Stimulated activated CD8-positive, alpha-beta memory T cell treated with anti-CD3 and anti-CD28 coated beads, Interleukin-7, amount 100 ng/mL, for 4 hours (primary cell): ENCODE measurements around the gene ACTN1.

Experiments used
- DNase-seq, 2 donors: peaks; one replicate each; pipeline ENCODE4 v3.0.0-alpha.2; 2020; ENCODE audit warnings: low read depth in 2 of 2

ACTN1 gene

DNA sequence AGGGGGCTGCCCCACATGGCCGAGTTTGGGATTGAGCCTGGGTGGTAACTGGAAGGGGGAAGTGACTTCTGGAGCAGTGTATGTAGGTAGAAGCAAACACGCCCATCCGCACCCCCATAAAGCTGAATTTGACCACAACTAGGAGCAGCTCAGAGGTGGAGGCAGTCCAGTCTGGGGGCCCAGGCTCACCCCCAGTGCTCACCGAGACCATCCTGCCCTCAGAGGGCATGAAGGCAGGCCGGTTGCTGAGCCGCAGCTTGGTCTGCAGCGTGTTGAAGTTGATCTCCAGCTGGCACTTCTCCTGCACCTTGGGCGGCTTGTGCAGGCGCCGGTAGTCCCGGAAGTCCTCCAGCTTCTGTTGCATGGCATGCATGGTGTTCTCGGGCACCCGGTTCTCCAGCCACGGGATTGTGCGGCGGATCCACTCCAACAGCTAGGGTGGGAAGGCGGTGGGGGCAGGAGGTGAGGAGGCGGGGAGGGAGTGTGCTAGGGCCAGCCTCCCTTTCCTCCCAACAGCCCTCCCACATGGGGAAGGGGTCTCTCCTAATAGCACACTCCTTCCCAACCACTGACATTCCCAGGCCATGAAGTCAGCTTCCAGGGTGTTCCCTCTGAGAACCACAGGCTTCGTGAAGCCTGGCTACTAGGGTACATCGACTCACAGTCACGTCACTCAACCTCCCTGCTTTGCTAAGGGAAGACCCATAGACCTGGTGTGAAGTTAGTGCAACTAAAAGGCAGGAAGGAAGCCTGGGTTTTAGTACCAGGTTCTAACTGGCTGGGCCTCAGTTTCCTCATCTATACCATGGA, 87.0 kb downstream of the ACTN1 start:
- no peak for DNase-seq

DNA sequence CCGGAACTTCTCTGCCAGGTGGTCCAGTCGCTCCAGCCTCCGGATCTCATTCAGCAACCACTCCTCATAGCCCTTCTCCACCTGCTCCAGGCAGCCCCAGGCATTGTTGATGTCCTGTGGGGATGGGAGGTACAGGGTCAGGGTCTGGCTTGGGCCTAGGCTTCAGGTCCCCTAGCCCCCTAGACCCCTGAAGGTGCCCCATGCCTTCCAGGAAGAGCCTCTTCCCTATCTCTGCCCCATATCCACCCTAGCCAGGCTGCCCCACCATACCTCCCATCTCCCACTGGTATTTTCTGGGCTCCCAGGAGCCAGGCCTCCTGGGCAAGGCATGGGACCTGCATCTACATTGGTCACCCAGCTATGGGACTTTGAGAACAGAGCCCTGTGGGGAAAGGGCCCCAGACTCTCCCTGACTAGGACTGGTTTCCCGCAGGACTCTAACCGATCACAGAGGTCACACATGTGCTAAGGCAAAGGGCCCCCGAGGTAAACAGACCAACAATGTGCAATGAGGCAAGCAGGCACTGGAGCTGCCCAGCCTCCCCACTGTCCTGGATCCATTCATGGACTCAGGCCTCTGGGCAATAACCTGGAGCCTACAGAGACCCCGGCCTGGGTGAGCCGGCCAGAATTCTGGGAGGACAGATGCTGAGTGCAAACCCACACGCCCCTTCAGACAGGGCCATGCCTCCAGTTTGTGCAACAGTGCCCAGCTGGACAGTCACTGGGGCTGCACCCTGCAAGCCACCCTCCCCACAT, 88.8 kb downstream of the ACTN1 start:
- no peak for DNase-seq

- DNase-seq = no peak
Observed at GRCh38 chr14:68888883-68889282, 90.2 kb downstream of the ACTN1 start.

DNA sequence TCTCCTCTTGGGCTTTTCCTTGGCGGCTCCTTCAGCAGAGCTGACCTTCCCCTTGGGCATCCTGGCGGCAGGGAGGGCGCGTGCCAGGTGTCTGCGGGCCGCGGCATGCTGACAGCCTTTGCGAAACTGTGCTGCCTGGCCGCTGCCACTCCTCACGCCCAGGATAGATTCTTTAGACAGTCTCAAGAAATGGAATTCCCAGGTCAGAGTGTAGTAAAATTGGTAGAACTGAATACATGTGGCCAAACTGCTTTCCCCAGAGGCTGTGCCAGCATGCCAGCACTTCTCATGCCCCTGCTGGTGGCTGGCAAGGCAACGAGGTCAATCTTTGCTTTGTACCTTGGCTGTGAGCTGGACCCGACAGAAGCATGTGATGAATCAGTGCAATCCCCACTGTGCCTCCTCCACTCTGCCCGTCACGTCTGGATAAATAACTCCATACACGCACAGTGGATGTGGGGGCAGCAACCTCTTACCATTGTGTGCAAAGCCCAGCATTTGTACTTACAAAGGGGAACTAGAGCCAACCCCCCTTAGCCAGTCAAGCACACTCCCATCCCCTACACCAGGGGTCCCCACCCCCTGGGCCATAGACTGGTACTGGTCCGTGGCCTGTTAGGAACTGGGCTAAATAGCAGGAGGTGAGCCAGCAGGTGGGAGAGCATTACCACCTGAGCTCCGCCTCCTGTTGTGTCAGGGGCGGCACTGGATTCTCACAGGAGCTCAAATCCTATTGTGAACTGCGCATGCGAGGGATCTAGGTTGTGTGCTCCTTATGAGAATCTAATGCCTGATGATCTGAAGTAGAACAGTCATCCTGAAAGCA, 90.9 kb downstream of the ACTN1 start:
- no peak for DNase-seq

GRCh38 chr14:68886109-68886434, 93.0 kb downstream of the ACTN1 start:
- DNase-seq = no peak

- no peak for DNase-seq
Observed at GRCh38 chr14:68885226-68886108, 93.6 kb downstream of the ACTN1 start.

DNA sequence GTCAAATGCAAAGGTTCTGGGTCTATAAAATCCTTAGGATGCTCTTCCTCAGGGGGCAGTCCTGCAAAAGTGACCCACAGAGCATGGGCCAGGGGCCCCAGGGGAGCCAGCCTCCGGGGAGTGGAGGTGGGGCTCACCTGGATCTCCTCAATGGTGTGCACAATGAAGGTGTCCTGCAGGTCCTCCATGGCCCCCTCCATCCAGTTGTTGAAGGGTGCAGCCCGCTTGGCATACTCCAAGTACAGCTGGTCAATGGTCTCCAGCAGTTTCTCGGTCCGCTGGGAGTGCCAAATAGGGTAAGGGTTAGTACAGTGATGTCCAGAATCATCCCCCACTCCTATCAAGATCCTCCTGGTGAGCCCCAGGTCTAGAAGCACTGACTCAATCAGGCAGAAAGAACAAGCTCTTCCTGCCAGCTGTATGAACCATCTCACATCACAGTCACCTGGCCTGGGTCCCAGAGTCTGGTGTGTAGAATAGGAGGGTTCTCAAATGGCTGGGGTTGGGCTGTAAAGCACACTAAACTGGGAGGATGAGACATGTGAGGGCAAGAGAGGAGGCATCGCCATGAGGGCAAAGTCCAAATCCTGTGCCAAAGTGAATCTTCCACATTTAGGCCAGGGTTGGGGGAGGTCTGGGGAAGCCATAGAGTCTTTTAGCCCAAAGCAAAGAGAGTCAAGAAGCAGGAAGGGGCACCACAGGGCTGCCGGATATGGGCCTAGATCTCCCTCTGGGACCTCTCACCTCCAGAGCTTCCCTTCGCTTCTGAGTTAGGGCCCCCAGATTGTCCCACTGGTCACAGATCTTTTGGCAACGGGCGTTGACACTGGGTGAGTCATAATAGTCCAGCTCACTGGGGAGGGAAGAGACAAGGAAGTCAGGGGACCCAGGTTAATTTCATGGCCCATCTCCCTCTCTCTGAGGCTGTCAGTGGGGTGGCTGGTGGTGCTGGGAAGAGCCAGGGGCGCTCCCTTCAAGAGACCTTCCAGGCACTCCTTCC, 94.8 kb downstream of the ACTN1 start:
- no peak for DNase-seq

DNA sequence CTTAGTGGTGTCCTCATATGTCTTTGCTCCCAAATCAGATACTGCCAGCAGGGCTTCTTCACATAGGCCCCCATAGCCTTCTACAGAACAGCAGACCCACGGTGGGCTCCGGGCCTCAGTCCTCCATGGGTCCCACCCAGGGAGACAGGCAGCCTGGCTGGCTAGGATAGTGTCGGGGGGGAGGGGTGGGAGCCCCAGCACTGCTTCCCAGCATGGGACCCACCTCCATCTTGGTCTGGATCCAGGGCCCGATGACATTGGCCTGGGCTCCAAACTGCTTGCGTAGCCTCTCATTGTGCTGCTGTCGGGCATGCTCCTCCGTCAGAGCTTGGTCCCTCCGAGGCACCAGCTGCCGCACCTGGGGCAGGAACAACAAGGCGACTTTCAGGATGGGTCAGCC, 96.9 kb downstream of the ACTN1 start:
- no peak for DNase-seq

DNA sequence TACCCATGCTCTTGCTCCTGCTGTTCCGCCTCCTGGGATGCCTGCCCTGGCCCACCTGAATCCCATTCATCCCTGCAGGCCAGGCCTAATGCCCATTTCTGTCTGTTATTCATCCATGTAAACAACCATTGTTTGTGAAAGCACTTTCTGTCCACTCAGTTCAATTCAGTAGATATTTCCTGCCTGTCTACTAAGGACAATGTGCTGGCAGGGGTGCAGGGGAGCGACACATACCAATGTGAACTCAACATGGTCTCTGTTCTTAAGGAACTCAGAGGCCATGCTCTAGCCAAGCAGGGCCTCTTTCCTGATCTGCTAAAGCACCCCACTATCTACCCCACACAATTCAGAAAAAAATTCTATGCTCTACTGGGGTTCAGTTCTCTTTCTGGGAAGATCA, 97.7 kb downstream of the ACTN1 start:
- no peak for DNase-seq

DNA sequence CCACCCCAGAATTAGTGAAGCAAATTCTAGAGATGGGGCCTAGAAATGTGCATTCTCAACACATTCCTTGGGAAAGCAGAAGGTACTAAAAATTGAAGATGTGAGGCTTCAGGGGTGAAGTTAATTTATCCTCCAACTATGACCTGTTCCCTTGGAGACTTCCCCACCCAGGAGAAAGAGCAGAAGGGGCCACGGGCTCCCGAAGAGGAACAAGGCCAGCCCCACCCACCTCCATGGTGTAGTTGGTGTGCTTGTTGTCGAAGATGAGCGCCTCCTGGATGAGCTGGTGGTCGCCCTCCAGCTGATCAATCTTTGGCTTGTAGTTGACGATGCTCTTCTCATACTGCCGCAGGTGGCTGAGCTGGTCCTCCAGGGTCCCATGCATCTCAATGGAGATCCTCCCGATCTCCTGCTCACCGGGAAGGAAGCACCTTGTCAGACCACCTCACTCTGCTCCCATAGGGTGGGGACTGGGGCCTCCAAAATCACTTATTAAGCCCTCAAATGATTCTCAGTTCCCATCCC, 98.5 kb downstream of the ACTN1 start:
- DNase-seq = no peak

GRCh38 chr14:68879841-68880575, 99.1 kb downstream of the ACTN1 start:
- no peak for DNase-seq

DNA sequence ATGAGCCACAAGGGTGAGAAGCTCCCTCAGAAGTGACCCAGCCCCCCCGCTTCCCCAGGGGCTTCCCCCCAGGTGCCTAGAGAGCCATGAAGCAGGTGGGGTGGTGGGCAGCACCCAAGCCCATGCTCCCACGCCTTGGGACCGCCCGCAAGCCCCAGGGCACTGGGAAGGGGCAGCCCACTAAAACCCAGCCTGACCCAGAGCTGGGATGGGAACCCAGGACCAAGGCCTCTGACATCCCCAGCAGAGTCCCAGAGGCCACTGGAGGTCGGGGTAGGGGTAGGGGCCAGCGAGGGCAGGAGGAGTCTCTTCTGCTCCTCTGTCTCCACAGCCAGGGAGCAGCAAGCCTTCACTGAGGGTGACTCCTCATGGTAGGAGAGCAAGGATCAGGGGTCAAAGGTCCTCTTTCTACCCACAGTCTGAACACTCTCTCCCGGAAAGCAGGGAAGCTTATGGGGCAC, 99.8 kb downstream of the ACTN1 start:
- DNase-seq = no peak

DNA sequence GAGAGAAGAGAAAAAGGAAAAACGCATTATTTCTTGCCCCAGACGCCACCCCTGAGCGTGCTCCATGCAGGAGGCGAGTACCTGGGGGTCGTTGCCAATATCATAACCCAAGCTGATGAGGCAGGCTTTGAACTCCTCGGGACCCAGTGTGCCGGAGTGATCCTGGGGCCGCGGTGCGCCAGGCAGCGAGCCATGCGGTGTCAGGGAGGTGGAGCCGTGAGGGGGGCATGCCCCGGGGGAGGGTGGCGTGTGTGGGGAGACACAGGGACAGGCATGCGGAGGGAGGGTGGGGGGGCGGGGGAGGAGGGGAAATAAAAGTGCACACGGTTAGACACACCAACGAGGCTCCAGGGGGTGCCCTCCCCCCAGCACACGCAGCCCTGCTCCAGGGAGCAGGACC, 100.2 kb downstream of the ACTN1 start:
- DNase-seq = no peak

GRCh38 chr14:68877993-68878575, 101.0 kb downstream of the ACTN1 start:
- DNase-seq = no peak

DNA sequence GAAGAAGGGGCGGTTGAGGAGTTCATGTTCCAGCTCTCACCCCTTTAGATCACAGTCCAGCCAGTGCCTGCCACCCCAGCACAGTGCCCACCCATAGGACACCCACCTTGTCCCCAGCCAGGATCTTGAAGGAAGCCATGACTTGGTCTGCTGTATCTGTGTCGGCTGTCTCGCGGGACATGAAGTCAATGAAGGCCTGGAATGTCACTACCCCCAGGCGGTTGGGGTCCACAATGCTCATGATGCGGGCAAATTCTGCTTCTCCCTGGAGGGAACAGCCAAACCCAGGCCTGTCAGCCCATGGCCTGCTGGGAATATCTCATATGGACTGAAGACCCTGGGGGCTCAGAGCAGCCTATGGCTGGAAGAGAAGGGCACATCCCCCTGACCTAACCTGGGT, 102.1 kb downstream of the ACTN1 start:
- no peak for DNase-seq

DNA sequence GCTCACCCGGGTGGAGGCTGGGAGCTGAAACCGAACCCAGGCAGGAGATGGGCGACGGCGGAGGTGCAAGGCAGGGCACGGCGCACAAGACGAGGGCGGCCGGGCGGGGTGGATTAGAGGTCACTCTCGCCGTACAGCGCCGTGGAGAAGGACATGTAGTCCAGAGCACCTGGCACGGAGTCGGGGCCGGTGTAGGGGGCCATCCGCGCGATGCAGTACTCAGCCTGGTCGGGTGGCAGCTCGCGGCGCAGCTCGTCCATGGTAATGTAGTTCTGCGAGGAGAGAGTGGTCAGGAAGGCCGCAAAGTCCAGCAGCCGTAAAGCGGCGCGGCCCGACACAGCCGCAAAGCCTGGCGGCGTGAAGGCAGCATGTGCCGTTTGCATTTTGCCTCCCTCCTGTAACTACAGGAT, 104.4 kb downstream of the ACTN1 start:
- DNase-seq = no peak

DNA sequence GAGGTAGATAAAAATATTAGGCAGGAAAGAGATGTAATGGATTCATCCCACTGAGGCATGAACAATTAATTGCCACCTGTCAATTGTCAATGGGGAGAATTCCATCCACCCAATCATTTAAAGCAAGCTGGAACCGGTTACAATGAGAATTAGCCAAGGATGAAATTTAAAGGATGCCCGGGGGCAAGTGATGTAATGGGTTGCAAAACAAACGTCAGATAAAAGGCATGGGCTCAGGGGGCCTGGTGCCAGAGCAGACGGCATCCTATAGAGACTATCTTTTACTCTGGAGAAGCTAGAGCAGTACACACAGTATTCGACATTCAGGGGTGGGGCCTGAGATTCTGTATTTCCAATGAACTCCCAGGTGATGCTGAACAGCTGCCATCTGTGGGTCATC, 105.7 kb downstream of the ACTN1 start:
- DNase-seq = no peak

DNA sequence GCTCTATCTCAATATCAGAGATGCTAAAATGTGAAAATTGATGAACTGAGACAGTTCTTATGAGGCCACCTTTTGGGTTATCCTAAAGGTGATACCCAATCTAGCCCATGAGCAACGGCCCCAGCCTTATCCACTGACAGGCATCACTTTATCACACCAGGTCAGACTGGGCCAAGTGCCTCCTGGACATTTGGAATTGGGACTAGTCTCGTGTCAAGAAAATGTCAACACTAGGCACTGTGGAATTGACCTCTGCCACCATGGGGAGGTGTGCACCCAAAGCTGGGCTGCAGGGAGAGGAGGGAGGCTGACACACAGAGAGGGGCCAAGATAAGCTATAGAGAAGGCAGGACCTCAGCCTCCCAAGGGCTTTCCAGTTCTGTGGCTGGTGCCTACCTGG, 107.7 kb downstream of the ACTN1 start:
- no peak for DNase-seq

- no peak for DNase-seq
Observed at GRCh38 chr14:68866991-68867533, 112.0 kb downstream of the ACTN1 start.
